Kidney (tissue), 14 donors: ENCODE data around the gene MICA. TPM values are rescaled to one million over a fixed set of nuclear protein-coding genes. Genes with fewer than 3 reads are reported as not detected.

Experiments used
- DNase-seq, 5 donors: peaks; one replicate each; pipeline ENCODE4 v3.0.0-alpha.2; 2013 to 2020
- FAIRE-seq: peaks from 2 replicates; lab custom pipeline; 2012; peaks lifted over from hg19 to GRCh38; lab: Jason Lieb, UNC
- H3K27ac ChIP-seq, 2 donors: one replicate each; pipeline ENCODE4 v1.7.0; 2013; ENCODE audit warnings: low read depth in 2 of 2, low read length in 2 of 2, inconsistent platforms in 1 of 2
- H3K27me3 ChIP-seq: one replicate; pipeline ENCODE4 v1.7.1; 2013; ENCODE audit warnings: low read length, inconsistent platforms; ENCODE audit not compliant: control insufficient read depth, insufficient read depth
- H3K36me3 ChIP-seq, 3 donors: one replicate each; pipeline versions ENCODE4 v1.7.0 to v1.7.1; 2013; ENCODE audit warnings: low read length in 3 of 3, control low read depth in 1 of 3, inconsistent platforms in 1 of 3; ENCODE audit not compliant: insufficient read depth in 3 of 3, control insufficient read depth in 2 of 3
- H3K4me1 ChIP-seq, 3 donors: one replicate each; pipeline versions ENCODE4 v1.7.0 to v1.7.1; 2013; ENCODE audit warnings: low read length in 3 of 3, inconsistent platforms in 1 of 3, low read depth in 1 of 3; ENCODE audit not compliant: control insufficient read depth in 2 of 3, insufficient read depth in 2 of 3
- H3K4me3 ChIP-seq, 3 donors: one replicate each; pipeline versions ENCODE4 v1.7.0 to v1.8.1; 2013; ENCODE audit warnings: low read length in 3 of 3, control low read depth in 1 of 3, inconsistent platforms in 1 of 3
- H3K9ac ChIP-seq, 3 donors: one replicate each; pipeline versions ENCODE4 v1.7.0 to v1.7.1; 2013; ENCODE audit warnings: low read length in 3 of 3, control low read depth in 1 of 3, inconsistent platforms in 1 of 3
- H3K9me3 ChIP-seq, 3 donors: one replicate each; pipeline versions ENCODE4 v1.7.0 to v1.7.1; 2013; ENCODE audit warnings: low read length in 3 of 3, control low read depth in 1 of 3, inconsistent platforms in 1 of 3; ENCODE audit not compliant: control insufficient read depth in 2 of 3, insufficient read depth in 1 of 3
- CTCF ChIP-seq: IDR thresholded peaks from 3 replicates; pipeline ENCODE4 v1.5.1; 2012; ENCODE audit warnings: mild to moderate bottlenecking, moderate library complexity, borderline replicate concordance; ENCODE audit not compliant: insufficient read depth; ENCODE audit errors: extremely low read depth
- intact Hi-C: fragments of 100-400 bp; cut with DNase I; formaldehyde crosslinking; loops from one replicate; pipeline ENCODE4 v1.11.1; 2022
- polyA plus RNA-seq: library from polyadenylated mRNA; stranded (reverse); fragments of 350-450 nt; fragmentation: Illumina TruSeq; extraction: RNeasy Lipid Tissue Mini Kit (QIAGEN cat#74804); gene quantifications from one replicate; pipeline ENCODE4 v1.2.3, GENCODE V29; 2014; ENCODE audit warnings: low read depth, low replicate concordance; ENCODE audit not compliant: insufficient read depth
- total RNA-seq: library from RNA; stranded (reverse); fragmentation: NEBNext Ultra II Directional; extraction: Animal tissue kit (Norgen Biotek cat#: 25700); gene quantifications from one replicate; pipeline ENCODE4 v1.2.1, GENCODE V29; 2021
- donor health status: control.
- donor health status: control.
- donor health status: control.
- donor health status: control.
- donor health status: control.
- donor health status: DM: yes; HTN: yes; CAD: no.
- donor health status: Normal renal cell carcinoma (clear cell type).

Gene MICA
- total and polyA plus RNA-seq, 2 donors from 2014 or later, result 27.5 to 34.7 TPM

DNA sequence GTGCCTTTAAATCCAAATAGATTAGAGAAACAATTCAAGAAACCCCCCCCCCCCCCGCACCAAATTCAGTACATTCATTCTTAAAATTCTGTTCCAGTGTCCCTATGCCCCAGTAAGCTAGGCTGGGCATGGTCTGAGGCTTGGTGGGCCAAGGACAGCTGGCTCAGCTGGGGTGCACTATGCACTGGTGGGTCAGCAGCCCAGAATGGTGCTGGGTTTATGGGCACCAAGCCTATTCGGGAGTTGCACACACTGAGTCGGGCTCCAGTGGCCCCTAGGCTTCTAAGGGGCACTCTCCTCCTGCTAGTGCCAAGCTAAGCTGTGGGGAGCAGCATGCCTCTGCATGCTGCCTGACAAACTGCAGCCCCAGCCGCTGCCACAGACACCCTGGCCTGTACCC lies 26.4 kb upstream of the MICA start:
- no peaks in the 10 kb centered on the region for H3K36me3 ChIP-seq
- H3K9ac ChIP-seq, result no peak overlapping the region
- no peak for TF ChIP-seq CTCF
- no peaks in the 10 kb centered on the region for H3K27me3 ChIP-seq
- intact Hi-C loops, result no loop called here
- H3K27ac ChIP-seq, result no peak overlapping the region
- H3K9me3 ChIP-seq, result no peaks in the 10 kb centered on the region
- FAIRE-seq, result no peak
- DNase-seq, result no peak
- peaks cover 0 to 10% (median 4%) of the 10 kb centered on the region in 3 donors for H3K4me1 ChIP-seq
- no peak overlapping the region for H3K4me3 ChIP-seq

DNA sequence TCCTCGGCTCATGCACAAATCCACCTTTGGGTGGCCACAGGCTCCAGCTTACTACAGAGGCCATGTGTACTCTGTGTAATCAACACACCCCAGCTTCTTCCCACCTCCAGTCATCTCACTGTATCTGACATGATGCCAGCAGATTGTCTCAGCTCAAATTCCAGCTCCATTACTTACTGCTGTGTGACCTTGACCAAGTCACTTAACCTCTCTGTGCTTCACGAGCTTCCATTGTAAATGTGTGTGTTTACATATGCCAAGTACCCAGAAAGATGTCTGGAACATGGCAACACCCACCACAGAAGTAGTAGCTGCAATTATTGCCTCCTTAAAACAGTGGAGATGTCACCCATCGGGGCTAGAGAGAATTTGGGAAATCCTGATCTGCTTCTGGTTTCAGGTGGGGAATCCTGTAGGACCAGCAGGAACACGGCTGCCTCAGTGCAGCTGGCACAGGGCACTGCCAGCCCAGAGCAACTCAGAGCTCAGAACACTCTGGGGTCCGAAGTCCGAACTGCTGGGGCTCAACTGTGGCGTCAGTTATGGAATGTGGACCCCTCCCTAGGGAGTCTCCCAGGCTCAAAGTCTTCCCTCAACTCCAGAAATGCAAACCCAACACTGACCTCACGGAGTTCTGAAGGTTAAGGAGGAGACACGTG lies 25.2 kb upstream of the MICA start:
- intact Hi-C loops, result no loop called here
- no peaks in the 10 kb centered on the region for H3K9me3 ChIP-seq
- no peaks in the 10 kb centered on the region for H3K27me3 ChIP-seq
- peaks cover 0 to 10% (median 4%) of the 10 kb centered on the region in 3 donors for H3K4me1 ChIP-seq
- peak in 1 of 5 donors; percentile 52 for DNase-seq
- no peak for TF ChIP-seq CTCF
- peak overlapping the region in 1 of 3 donors; percentile 13 for H3K4me3 ChIP-seq
- no peak overlapping the region for H3K9ac ChIP-seq
- H3K36me3 ChIP-seq, result no peaks in the 10 kb centered on the region
- FAIRE-seq, result no peak
- peak overlapping the region in 1 of 2 donors; percentile 87 for H3K27ac ChIP-seq

DNA sequence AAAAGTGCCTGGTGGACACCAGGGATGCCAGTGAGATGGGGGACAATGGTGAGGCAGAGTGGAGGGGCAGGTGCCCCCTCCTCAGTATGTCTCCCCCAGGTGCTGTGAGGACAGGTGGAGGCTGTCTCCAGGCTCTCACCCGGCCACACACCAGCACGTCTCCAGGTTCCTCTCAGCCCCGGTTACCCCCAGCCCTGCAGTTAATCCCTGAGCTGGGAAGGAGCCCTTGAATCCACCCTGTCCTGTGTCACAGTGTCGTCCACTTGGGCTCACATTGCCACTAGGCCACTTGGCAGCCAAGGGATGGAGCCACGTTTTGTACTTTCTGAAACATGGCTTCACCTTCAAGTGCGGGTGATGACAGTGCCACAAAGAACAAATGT lies 24.7 kb upstream of the MICA start:
- DNase-seq (no peak), FAIRE-seq (no peak)
- H3K27ac ChIP-seq, result peak overlapping the region; percentile 38 to 45
- intact Hi-C loops, result no loop called here
- H3K4me3 ChIP-seq, result no peak overlapping the region
- no peak overlapping the region for H3K9ac ChIP-seq
- H3K27me3 ChIP-seq, result no peaks in the 10 kb centered on the region
- no peaks in the 10 kb centered on the region for H3K9me3 ChIP-seq
- TF ChIP-seq CTCF, result no peak
- no peaks in the 10 kb centered on the region for H3K36me3 ChIP-seq
- peaks cover 0 to 10% (median 4%) of the 10 kb centered on the region in 3 donors for H3K4me1 ChIP-seq
